Measurements from ENCODE around the gene RPL22. TPM values are rescaled to one million over a fixed set of nuclear protein-coding genes. Genes with fewer than 3 reads are reported as not detected.
A peak's percentile ranks its signal among the peaks of the same experiment; 100 is the strongest.

The RPL22 gene
- total RNA-seq, 6 experiments from 2014 or later = 233 to 341 (median 324) TPM

GRCh38 chr1:6142036-6142621 lies 57.3 kb downstream of the RPL22 start:
- H3K4me1 Mint-ChIP-seq (ENCODE audit: low read depth) = no peaks in the 10 kb centered on the region
- no peak for DNase-seq
- no peak overlapping the region for H3K4me3 Mint-ChIP-seq
- peaks cover 43% of the 10 kb centered on the region for H3K27me3 Mint-ChIP-seq (ENCODE audit: insufficient read depth)
- H3K36me3 Mint-ChIP-seq (ENCODE audit: low read depth) = no peaks in the 10 kb centered on the region
- no peak overlapping the region for H3K27ac Mint-ChIP-seq
- TF ChIP-seq, protein P1, sequence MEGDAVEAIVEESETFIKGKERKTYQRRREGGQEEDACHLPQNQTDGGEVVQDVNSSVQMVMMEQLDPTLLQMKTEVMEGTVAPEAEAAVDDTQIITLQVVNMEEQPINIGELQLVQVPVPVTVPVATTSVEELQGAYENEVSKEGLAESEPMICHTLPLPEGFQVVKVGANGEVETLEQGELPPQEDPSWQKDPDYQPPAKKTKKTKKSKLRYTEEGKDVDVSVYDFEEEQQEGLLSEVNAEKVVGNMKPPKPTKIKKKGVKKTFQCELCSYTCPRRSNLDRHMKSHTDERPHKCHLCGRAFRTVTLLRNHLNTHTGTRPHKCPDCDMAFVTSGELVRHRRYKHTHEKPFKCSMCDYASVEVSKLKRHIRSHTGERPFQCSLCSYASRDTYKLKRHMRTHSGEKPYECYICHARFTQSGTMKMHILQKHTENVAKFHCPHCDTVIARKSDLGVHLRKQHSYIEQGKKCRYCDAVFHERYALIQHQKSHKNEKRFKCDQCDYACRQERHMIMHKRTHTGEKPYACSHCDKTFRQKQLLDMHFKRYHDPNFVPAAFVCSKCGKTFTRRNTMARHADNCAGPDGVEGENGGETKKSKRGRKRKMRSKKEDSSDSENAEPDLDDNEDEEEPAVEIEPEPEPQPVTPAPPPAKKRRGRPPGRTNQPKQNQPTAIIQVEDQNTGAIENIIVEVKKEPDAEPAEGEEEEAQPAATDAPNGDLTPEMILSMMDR (IDR thresholded peaks at IDR 0.05) = no peak
- H3K9me3 Mint-ChIP-seq = no peaks in the 10 kb centered on the region

DNA sequence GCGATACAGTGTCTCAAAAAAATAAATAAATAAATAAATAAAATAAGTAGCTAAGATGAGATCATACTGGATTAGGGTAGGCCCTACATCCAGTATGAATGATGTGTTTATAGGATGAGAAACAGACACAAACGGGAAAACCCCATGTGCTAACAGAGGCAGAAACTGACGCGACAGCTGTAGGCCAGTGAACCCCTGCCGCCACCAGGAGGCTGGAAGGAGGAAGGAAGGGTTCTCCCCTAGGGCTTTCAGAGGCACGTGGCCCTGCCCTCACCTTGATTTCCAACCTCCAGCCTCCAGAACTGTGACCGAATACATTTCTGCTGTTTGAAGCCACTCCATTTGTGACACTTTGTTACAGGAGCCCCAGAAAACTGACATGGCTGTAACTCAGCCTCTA lies 57.8 kb downstream of the RPL22 start:
- no peaks in the 10 kb centered on the region for H3K9me3 Mint-ChIP-seq
- no peak overlapping the region for H3K27ac Mint-ChIP-seq
- no peak overlapping the region for H3K4me3 Mint-ChIP-seq
- TF ChIP-seq, protein P1 (IDR thresholded peaks at IDR 0.05) = peak; percentile 42
- H3K4me1 Mint-ChIP-seq (ENCODE audit: low read depth) = no peaks in the 10 kb centered on the region
- peaks cover 47% of the 10 kb centered on the region for H3K27me3 Mint-ChIP-seq (ENCODE audit: insufficient read depth)
- no peaks in the 10 kb centered on the region for H3K36me3 Mint-ChIP-seq (ENCODE audit: low read depth)
- no peak for DNase-seq

DNA sequence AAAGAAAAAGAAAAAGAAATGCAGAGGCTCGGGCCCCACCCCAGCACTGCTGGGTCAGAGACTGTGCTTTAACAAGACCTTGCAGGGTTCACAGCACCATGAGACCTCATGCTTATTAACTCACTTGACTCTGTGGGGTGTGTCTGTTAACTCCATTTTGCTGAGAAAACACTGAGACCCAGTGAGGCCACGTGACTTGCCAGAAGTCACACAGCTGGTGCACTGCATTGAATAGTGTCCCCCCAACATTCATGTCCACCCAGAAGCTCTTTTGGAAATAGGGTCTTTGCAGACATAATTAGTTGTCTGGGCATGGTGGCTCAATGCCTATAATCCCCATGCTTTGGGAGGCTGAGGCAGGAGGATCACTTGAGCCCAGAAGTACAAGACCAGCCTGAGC lies 59.0 kb downstream of the RPL22 start:
- H3K27me3 Mint-ChIP-seq (ENCODE audit: insufficient read depth) = peaks cover 45% of the 10 kb centered on the region

GRCh38 chr1:6137758-6138157 lies 61.6 kb downstream of the RPL22 start:
- Mint-ChIP-seq H3K4me1 (ENCODE audit: low read depth) (no peaks in the 10 kb centered on the region), H3K27ac (no peak overlapping the region), H3K36me3 (ENCODE audit: low read depth) (peaks cover 2% of the 10 kb centered on the region), H3K4me3 (no peak overlapping the region), H3K9me3 (peaks cover 5% of the 10 kb centered on the region), H3K27me3 (ENCODE audit: insufficient read depth) (peaks cover 48% of the 10 kb centered on the region)
- TF ChIP-seq, protein P1 (IDR thresholded peaks at IDR 0.05) = peak; percentile 27; the same call in 1 of the 2 replicates
- DNase-seq = no peak

More for the DNA sequence above, 59.0 kb downstream of the RPL22 start:
- H3K9me3 Mint-ChIP-seq = no peaks in the 10 kb centered on the region
- H3K36me3 Mint-ChIP-seq (ENCODE audit: low read depth) = no peaks in the 10 kb centered on the region
- H3K27ac Mint-ChIP-seq = no peak overlapping the region
- no peaks in the 10 kb centered on the region for H3K4me1 Mint-ChIP-seq (ENCODE audit: low read depth)
- DNase-seq = no peak
- no peak overlapping the region for H3K4me3 Mint-ChIP-seq
- TF ChIP-seq, protein P1 (IDR thresholded peaks at IDR 0.05) = no peak

DNA sequence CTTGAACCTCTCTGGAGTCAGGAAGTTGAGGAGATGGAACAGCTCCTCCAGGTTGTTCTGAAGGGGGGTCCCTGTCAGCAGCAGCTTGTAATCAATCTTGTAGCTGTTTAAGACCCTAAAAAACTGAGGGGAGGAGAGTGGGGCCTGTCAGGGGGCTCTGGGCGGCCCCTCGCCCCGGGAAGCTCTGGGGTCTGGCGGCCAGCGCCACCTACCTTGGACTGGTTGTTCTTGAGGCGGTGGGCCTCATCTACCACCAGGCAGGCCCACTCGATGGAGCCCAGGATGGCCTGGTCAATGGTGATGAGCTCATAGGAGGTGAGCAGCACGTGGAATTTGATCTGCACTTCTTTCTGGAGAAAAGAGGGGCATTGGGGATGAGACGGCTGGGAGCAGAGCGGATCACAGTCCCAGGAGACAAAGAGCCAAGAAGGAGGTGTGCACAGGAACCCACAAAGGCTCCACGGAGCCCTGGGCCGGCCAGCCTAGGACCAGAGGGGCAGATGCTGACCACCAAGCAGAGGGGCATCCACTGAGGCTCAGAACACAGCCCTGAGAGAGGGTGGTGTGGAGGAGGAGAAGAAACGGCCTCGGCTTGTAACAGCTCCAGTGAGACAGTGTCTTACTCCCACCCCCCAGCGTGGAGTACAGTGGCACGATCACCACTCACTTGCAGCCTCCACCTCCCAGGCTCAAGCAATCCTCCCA lies 62.7 kb downstream of the RPL22 start:
- TF ChIP-seq, protein P1 (IDR thresholded peaks at IDR 0.05) = no peak
- no peak for DNase-seq
- H3K27me3 Mint-ChIP-seq (ENCODE audit: insufficient read depth) = peaks cover 50% of the 10 kb centered on the region
- peaks cover 13% of the 10 kb centered on the region for H3K36me3 Mint-ChIP-seq (ENCODE audit: low read depth)
- H3K4me1 Mint-ChIP-seq (ENCODE audit: low read depth) = no peaks in the 10 kb centered on the region
- no peak overlapping the region for H3K27ac Mint-ChIP-seq
- H3K9me3 Mint-ChIP-seq = peaks cover 16% of the 10 kb centered on the region
- H3K4me3 Mint-ChIP-seq = no peak overlapping the region

Other genes starting within 250 kb of the RPL22 start
- gene NPHP4, start 207.2 kb downstream of the RPL22 start, total RNA-seq (2021; fragmentation: NEBNext Ultra II Directional; extraction: Animal tissue kit (Norgen Biotek cat#: 25700)) = 1 to 10 TPM; 5.0 to 6.8 (median 6.0) TPM
- gene KCNAB2, start 153.7 kb downstream of the RPL22 start, total RNA-seq (2021; fragmentation: NEBNext Ultra II Directional; extraction: Animal tissue kit (Norgen Biotek cat#: 25700)) = 10 to 100 TPM in 4 of 6 experiments, 1 to 10 TPM in 2; 8.0 to 12.6 (median 10.7) TPM
- under 1 TPM in 4 of 6 experiments, not detected in 2; 0.05 to 0.36 (median 0.16) TPM for gene CHD5, start 19.3 kb downstream of the RPL22 start, total RNA-seq (2021; fragmentation: NEBNext Ultra II Directional; extraction: Animal tissue kit (Norgen Biotek cat#: 25700))
- gene RNF207, start 6.5 kb upstream of the RPL22 start, total RNA-seq (2021; fragmentation: NEBNext Ultra II Directional; extraction: Animal tissue kit (Norgen Biotek cat#: 25700)) = 1 to 10 TPM; 2.0 to 5.2 (median 2.9) TPM
- gene ICMT, start 36.4 kb upstream of the RPL22 start, total RNA-seq (2021; fragmentation: NEBNext Ultra II Directional; extraction: Animal tissue kit (Norgen Biotek cat#: 25700)) = 100 to 1,000 TPM in 2 of 6 experiments, 10 to 100 TPM in 4; 89.8 to 116 (median 96.0) TPM
- gene HES3, start 44.6 kb upstream of the RPL22 start, total RNA-seq (2021; fragmentation: NEBNext Ultra II Directional; extraction: Animal tissue kit (Norgen Biotek cat#: 25700)) = not detected
- 1 to 10 TPM; 6.0 to 7.9 (median 7.2) TPM for gene GPR153, start 61.5 kb upstream of the RPL22 start, total RNA-seq (2021; fragmentation: NEBNext Ultra II Directional; extraction: Animal tissue kit (Norgen Biotek cat#: 25700))
- 100 to 1,000 TPM; 103 to 125 (median 111) TPM for gene ACOT7, start 194.2 kb upstream of the RPL22 start, total RNA-seq (2021; fragmentation: NEBNext Ultra II Directional; extraction: Animal tissue kit (Norgen Biotek cat#: 25700))
- gene HES2, start 220.3 kb upstream of the RPL22 start, total RNA-seq (2021; fragmentation: NEBNext Ultra II Directional; extraction: Animal tissue kit (Norgen Biotek cat#: 25700)) = under 1 TPM in 4 of 6 experiments, not detected in 2; 0.14 to 0.35 (median 0.30) TPM
- not detected for gene ESPN, start 225.2 kb upstream of the RPL22 start, total RNA-seq (2021; fragmentation: NEBNext Ultra II Directional; extraction: Animal tissue kit (Norgen Biotek cat#: 25700))